OCI-LY3 (cell line): Measurements from ENCODE around the gene NLGN2.

Experiments used
- H2AFZ ChIP-seq: fragments of 200-600, 300-600 bp; shearing (Covaris generic); 2 replicates; pipeline ENCODE4 v1.6.0; 2014; ENCODE audit warnings: antibody characterized with exemption, low read depth, low read length
- H3K27ac ChIP-seq: fragments of 200-600, 300-600 bp; sonication (generic); 2 replicates; pipeline ENCODE4 v1.5.1; 2014; ENCODE audit warnings: mild to moderate bottlenecking, low read length, moderate library complexity, mixed read lengths
- H3K27me3 ChIP-seq: fragments of 200-600, 300-600 bp; sonication (generic); 2 replicates; pipeline ENCODE4 v1.6.1; 2014; ENCODE audit warnings: low read depth, low read length, mixed read lengths
- H3K36me3 ChIP-seq: fragments of 200-600, 300-600 bp; sonication (generic); replicated peaks from 2 replicates; pipeline ENCODE3; 2014; ENCODE audit warnings: low read depth, low read length, mixed read lengths
- H3K4me1 ChIP-seq: fragments of 300-600, 200-600 bp; sonication (generic); 2 replicates; pipeline ENCODE4 v1.6.1; 2014; ENCODE audit warnings: low read length, mixed read lengths
- H3K4me2 ChIP-seq: fragments of 200-600, 300-600 bp; sonication (generic); 2 replicates; pipeline ENCODE4 v1.6.1; 2014; ENCODE audit warnings: low read length, mixed read lengths
- H3K4me3 ChIP-seq: fragments of 300-600, 200-600 bp; sonication (generic); 2 replicates; pipeline ENCODE4 v1.5.1; 2014; ENCODE audit warnings: antibody characterized with exemption, mild to moderate bottlenecking, low read length, moderate library complexity
- H3K79me2 ChIP-seq: fragments of 300-600, 200-600 bp; shearing (Covaris generic); 2 replicates; pipeline ENCODE4 v1.6.1; 2014; ENCODE audit warnings: mild to moderate bottlenecking, low read length, mixed read lengths
- H3K9ac ChIP-seq: fragments of 300-600, 200-600 bp; shearing (Covaris generic); 2 replicates; pipeline ENCODE4 v1.6.0; 2014; ENCODE audit warnings: mild to moderate bottlenecking, low read length, moderate library complexity
- H3K9me3 ChIP-seq: fragments of 200-600, 300-600 bp; shearing (Covaris generic); 2 replicates; pipeline ENCODE4 v1.6.1; 2014; ENCODE audit warnings: low read length, mixed read lengths; ENCODE audit not compliant: insufficient read depth
- H4K20me1 ChIP-seq: fragments of 200-600, 300-600 bp; sonication (generic); 2 replicates; pipeline ENCODE4 v1.6.1; 2016; ENCODE audit warnings: low read length, mixed read lengths; ENCODE audit not compliant: insufficient read depth
- CTCF ChIP-seq: fragments of 200-600, 300-600 bp; sonication (generic); IDR thresholded peaks from 2 replicates; pipeline ENCODE4 v1.5.1; 2014; ENCODE audit warnings: antibody characterized with exemption, low read length, low read depth
- EZH2phosphoT487 ChIP-seq: fragments of 200-600 bp; shearing (Covaris generic); IDR thresholded peaks from 2 replicates; pipeline ENCODE4 v1.6.1; 2018; ENCODE audit warnings: antibody characterized with exemption, mixed run types, low read depth

Gene NLGN2

DNA sequence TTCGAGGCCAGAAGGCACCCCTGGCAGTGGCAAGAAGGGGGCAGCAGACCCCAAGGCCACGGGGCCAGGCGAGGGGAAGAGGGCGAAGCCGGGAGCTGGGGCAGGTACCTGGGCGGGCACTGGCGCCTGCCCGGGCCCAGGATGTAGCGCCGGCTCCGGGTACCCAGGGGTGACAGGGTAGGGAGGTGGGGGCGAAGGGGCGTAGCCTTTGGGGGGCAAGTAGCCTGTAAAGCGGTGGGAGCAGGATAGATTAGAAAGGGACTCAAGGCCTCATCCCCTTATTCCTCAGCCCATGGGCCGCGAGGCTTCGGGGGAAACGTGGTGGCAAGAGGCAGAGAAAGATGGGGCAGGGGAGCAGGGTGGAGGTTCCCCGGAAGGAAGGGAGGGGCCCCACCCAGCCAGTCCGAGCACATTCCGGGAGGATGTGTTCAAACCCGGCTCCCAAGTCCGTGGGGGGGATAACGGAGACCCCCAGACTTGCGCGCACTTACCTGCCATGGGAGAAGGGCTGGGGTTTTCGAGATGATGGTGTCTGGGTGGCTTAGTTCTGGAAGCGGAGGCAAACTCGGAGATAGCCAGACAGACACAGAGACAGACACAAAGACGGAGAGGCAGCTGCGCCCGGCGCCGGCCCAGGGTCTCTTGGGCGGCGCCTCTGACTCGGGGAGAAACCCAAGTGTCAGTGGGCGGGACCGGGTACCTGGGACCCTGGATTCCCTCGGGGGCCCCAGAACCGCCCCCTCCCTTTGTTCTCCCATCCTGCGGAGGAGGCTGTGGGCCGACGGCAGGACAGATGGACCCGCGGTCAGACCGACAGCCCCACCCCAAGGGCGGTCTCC lies 13.8 kb upstream of the NLGN2 start:
- no peaks in the 10 kb centered on the region for H3K27me3 ChIP-seq
- H3K36me3 ChIP-seq = no peaks in the 10 kb centered on the region
- no peaks in the 10 kb centered on the region for H4K20me1 ChIP-seq
- H3K4me3 ChIP-seq = peak overlapping the region; percentile 82
- H3K9me3 ChIP-seq = no peaks in the 10 kb centered on the region
- no peaks in the 10 kb centered on the region for H3K79me2 ChIP-seq
- peak overlapping the region; percentile 71 for H3K9ac ChIP-seq
- H2AFZ ChIP-seq = peak overlapping the region; percentile 71; the same call in 1 of the 2 replicates
- H3K4me2 ChIP-seq = peak overlapping the region; percentile 88
- peaks cover 7% of the 10 kb centered on the region; the same call in 1 of the 2 replicates for H3K4me1 ChIP-seq
- H3K27ac ChIP-seq = no peak overlapping the region
- TF ChIP-seq EZH2phosphoT487 = no peak
- TF ChIP-seq CTCF = peak; percentile 16; the same call in 1 of the 2 replicates

- H3K4me3 ChIP-seq = peak within 1 kb of the TSS; percentile 82
- peak within 1 kb of the TSS; percentile 71; the same call in 1 of the 2 replicates for H2AFZ ChIP-seq
- H3K9ac ChIP-seq = peak within 1 kb of the TSS; percentile 71
Observed at GRCh38 chr17:7394452-7395191, 13.0 kb upstream of the NLGN2 start, which contains the start of gene PLSCR3. Gene PLSCR3, minus strand, starts transcription at chr17:7394525. Its CDS starts 415 bp downstream, at chr17:7394110.

GRCh38 chr17:7396147-7396546 lies 11.5 kb upstream of the NLGN2 start:
- H3K9me3 ChIP-seq = no peaks in the 10 kb centered on the region
- no peak overlapping the region for H3K4me2 ChIP-seq

More at GRCh38 chr17:7394452-7395191, 13.0 kb upstream of the NLGN2 start, which contains the start of gene PLSCR3:
- no peaks in the 10 kb centered on the region for H4K20me1 ChIP-seq
- no peak for TF ChIP-seq EZH2phosphoT487
- no peak for TF ChIP-seq CTCF
- no peaks in the 10 kb centered on the region for H3K79me2 ChIP-seq
- 0 out of 2 replicates have a peak within 1 kb of the TSS, but pooled peaks have one; percentile 6 for H3K27ac ChIP-seq
- peak within 1 kb of the TSS; percentile 94 for H3K4me2 ChIP-seq
- no peaks in the 10 kb centered on the region for H3K36me3 ChIP-seq
- no peaks in the 10 kb centered on the region for H3K9me3 ChIP-seq
- H3K4me1 ChIP-seq = peaks cover 7% of the 10 kb centered on the region; the same call in 1 of the 2 replicates
- no peaks in the 10 kb centered on the region for H3K27me3 ChIP-seq

More at GRCh38 chr17:7396147-7396546, 11.5 kb upstream of the NLGN2 start:
- Histone ChIP-seq H2AFZ (no peak overlapping the region), H3K36me3 (no peaks in the 10 kb centered on the region), H3K27me3 (no peaks in the 10 kb centered on the region), H3K27ac (no peak overlapping the region), H4K20me1 (no peaks in the 10 kb centered on the region), H3K79me2 (no peaks in the 10 kb centered on the region), H3K4me1 (peaks cover 7% of the 10 kb centered on the region; the same call in 1 of the 2 replicates), H3K4me3 (no peak overlapping the region), H3K9ac (no peak overlapping the region)
- TF ChIP-seq EZH2phosphoT487 = no peak
- TF ChIP-seq CTCF = no peak
